SK-N-DZ (cell line): ENCODE data around the gene TTLL7.
"Not testable (repeated sequence)": the region's sequence is repeated elsewhere in the genome, so short reads cannot be mapped to it uniquely, and the experiment has no call there.

Experiments
- DNase-seq: peaks from one replicate; pipeline ENCODE4 v3.0.0-alpha.2; 2015; ENCODE audit warnings: low spot score

Gene TTLL7

DNA sequence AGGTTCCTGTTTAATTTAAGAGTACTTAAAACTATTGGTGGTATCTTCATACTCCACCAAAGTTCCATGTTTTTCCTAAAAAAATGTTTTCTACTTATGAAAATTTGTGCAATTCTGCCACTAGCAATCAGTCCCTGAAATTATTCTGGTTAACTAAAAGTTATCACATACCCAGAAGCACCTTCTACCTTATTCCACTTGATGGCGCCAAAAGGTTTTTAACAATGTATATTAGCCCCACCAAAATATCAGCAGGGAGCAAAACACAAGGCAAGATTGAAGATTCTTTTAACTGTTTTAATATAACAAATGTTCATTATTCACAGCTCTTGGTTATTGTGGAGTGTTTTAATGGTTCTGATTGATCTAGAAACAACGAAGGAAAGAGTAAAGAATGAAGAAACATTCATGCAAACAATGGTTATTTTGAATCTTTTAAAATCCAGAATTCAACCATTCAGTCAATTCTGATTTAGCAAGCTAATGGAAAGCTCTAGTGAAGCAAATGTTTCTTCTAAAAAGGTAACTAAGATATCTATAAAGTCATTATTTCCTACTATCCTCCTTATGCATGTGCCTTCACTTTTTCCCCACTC lies 67.2 kb downstream of the TTLL7 start:
- DNase-seq: peak; percentile 21

- no peak for DNase-seq
Measured at GRCh38 chr1:83929184-83929583, 69.7 kb downstream of the TTLL7 start.

DNA sequence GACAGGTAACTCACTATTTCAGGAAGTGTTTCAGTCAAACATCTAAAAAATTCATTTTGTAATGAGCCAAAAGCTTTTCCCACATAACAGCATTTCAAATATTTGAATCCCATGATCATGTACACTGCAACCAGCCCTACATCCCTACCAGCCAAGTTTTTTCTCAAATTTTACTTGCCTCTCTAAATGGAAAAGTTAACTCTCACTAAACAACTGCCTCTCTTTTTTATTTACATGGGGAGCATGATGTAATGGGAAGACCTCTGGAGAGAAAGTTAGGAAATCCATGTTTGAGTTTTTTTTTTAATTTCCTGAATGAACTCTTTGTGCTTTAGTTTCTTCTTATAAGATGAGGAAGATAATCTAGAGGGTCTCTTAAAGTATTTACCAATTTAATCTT lies 70.5 kb downstream of the TTLL7 start:
- no peak for DNase-seq

DNA sequence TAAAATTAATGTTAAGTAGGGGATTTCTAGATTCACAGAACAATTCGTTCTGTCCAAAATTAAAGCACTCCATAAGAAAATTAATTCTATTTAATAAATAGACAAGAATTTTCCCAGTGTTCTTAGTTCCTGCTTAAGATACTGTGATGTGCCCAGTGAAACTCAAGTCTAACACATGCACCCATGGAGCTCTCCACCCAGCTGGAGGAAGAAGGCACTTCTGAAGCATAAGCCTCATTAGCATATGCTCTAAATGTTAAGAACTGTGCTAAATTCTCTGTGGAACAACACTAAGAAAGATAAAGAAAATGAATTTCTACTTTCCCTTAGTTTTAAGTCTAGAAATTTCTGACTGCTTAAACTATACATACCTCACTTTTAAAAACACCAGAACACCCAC lies 71.2 kb downstream of the TTLL7 start:
- no peak for DNase-seq

- DNase-seq: no peak
Measured at GRCh38 chr1:83927061-83927460, 71.9 kb downstream of the TTLL7 start.

DNA sequence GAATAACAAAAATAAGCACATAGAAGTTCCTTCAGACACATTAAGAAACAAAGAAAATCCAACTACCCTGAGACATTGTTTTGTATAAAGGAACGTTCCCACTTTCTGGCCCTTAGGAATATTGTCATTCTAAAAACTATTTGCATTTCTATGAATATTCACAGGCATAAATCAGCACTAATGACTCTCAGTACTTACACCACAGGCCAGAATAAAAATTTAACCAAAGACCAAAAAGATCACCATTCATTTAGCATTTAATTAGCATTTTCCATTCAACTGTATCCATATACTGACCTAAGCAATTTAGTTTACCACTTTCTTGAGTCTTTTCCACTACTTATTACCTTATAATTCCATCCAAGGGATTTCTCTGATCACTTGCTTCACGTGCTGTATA lies 75.4 kb downstream of the TTLL7 start:
- no peak for DNase-seq

GRCh38 chr1:83922431-83922830 lies 76.5 kb downstream of the TTLL7 start:
- no peak for DNase-seq

DNA sequence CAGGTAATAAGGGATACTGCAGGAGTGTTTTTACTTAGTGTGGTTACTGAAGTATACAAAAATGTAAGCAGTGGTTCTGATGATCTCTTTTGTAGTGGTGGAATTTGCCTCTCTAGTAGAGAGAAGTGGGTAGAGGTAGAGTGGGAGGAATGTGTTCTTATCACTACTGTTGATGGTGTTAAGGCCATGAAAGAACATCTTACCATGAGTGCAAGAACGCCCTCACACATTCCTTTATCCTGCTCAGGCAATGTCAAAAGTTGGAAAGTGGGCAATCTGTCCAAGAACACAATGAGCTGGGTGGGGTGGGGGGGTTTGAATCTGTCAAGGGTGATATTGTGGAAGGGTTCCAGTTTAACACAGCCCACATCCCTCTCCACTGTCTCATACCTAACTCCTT lies 78.6 kb downstream of the TTLL7 start:
- DNase-seq: no peak

GRCh38 chr1:83919872-83920271 lies 79.1 kb downstream of the TTLL7 start:
- no peak for DNase-seq

GRCh38 chr1:83918688-83919285 lies 80.1 kb downstream of the TTLL7 start:
- DNase-seq: no peak

- DNase-seq: no peak
Measured at GRCh38 chr1:83917959-83918358, 81.0 kb downstream of the TTLL7 start.

GRCh38 chr1:83916094-83916493 lies 82.8 kb downstream of the TTLL7 start:
- DNase-seq: not testable (repeated sequence)

DNA sequence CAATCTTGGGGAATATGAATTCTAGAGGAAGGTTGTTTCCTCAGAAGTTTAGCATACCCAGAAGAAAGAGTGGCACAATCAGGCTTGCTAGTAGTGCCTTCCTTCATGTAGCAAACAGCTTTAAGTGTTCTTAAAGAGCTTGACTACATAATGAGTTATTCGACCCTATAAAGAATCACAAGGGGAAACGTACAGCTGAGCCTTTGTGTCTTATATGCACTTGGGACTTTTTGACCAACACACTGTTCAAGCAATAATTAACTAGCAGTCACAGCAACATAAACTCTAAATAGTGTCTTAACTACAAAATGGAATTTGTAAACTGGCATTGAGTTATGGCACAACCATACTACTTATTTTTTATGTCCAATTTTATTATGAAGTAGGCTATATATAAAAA lies 86.1 kb downstream of the TTLL7 start:
- DNase-seq: no peak

GRCh38 chr1:83910461-83910860 lies 88.5 kb downstream of the TTLL7 start:
- DNase-seq: no peak

DNA sequence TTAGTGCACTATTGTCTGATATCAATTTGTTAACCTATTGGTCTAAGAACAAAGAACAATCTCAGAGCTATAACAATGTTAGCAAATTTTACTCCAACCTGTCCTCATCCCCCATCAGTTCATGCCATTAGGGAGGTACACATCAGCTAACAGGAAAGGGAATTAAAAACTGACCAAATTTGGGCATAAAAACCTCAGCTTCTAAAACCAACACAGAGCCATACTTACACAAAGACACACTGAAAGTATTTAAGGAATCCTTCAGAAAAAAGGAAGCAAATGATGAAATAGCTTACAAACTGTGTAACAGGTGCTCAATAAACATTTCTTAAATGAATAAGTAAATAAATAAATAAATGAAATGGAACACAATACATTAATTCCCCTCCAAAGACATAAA lies 89.2 kb downstream of the TTLL7 start:
- DNase-seq: no peak

DNA sequence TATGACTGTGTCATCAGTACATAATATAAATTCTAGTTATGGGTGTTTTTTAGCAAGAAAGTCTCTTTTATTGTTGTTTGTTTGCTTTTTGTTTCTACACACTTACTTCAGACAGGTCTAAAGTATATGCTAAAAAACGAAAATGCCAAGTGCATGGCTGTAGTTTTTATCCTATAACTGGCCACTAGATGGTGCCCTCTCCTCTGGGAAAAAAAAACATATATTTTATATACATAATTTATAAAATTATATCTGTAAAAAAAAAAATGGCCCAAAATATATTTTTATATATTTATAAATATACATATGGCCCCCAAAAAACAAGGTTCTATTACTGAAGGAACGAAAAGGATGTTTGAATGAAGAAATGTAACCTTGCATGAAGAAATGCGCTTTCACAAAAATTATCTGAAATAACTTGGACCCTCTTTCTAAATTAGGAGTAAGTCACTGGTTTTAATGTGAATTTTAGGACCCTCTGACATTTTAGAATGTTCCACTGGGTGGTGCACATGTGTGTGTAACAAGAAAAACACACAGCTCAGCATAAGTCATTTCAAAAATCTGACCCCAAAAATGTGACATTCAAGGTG lies 93.5 kb downstream of the TTLL7 start:
- peak; percentile 3 for DNase-seq

DNA sequence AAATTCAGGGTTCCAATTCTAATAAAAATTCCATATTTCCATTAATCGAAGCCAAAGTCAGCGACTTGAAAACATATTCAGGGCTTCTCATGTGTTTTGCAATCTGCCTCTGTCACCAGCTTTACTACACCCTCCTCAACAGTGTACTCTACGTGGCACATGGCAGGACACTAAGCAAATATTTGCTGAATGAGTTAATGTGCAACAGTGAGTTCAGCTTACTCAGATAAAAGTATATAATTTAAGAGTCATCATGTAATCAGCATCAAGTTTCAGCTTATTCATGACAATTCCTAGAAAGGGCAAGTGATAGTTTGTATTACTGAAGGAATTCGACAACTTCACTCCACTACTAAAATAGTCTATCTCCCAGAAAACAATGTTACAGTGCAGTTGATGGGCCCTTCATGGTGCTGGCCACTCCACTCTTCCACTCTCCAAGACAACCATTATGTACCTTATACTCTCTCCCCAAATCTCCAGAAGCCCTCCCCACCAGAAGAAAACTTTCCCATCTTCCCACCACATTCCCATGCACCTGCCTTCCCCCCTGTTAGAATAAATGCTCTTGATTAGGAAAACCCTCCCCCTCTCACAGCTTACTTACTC lies 97.3 kb downstream of the TTLL7 start:
- no peak for DNase-seq

GRCh38 chr1:83900524-83900923 lies 98.4 kb downstream of the TTLL7 start:
- DNase-seq: no peak

- DNase-seq: no peak
Measured at GRCh38 chr1:83897516-83897915, 101.4 kb downstream of the TTLL7 start.

- no peak for DNase-seq
Measured at GRCh38 chr1:83896299-83896698, 102.6 kb downstream of the TTLL7 start.

GRCh38 chr1:83889707-83890106 lies 109.2 kb downstream of the TTLL7 start:
- DNase-seq: no peak

DNA sequence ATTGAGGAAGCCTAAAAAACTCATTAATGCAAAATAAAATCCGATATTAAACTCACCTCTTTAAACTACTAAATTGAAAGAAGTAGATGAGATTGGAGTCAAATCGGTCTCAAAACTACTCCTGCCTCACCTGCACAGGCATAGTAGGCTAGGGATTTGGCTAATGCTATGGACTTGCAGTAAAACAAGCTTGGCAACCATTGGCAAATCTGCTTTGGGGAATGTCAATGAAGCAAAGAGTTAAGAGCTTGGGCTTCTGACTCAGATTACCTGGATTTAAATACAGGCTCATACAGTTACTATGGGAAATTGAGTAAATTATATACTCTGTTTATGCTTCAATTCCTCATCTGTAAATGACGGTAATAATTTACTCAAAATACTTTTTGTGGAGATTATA lies 111.4 kb downstream of the TTLL7 start:
- no peak for DNase-seq

DNA sequence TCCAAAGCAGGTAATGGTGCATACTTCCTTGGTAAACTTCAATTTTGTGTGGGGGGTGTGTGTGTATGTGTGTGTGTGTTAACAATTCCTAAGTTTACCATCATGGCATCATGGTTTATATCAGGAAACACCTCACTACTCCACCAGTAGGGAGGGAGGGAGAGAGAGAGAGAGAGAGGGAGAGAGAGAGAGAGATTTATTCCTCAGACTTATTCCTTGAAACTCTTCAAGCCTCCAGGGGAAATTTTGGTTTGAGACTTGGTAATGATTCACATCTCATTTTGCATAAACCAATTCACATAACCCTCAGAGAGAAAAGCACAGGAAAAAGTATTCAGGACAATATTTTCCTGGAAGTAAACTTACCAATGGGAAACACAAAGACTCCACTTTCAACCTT lies 115.0 kb downstream of the TTLL7 start:
- no peak for DNase-seq
